HepG2 (cell line): ENCODE data around the gene MTMR3. TPM values are rescaled to one million over a fixed set of nuclear protein-coding genes. Genes with fewer than 3 reads are reported as not detected.
A peak's percentile ranks its signal among the peaks of the same experiment; 100 is the strongest.

Experiments
- GMEB1 ChIP-seq: sonication (generic); formaldehyde crosslinking; IDR thresholded peaks from 2 replicates; pipeline ENCODE4 v1.5.1; 2020; ENCODE audit warnings: missing genetic modification reagents, mild to moderate bottlenecking, borderline replicate concordance
- ISX ChIP-seq: sonication (generic); formaldehyde crosslinking; conservative IDR thresholded peaks from 2 replicates; pipeline ENCODE4 v1.5.0; 2020; ENCODE audit warnings: missing genetic modification reagents
- NR2F2 ChIP-seq: IDR thresholded peaks from 2 replicates; pipeline ENCODE4 v1.6.1; 2012; ENCODE audit warnings: low read depth, inconsistent platforms, borderline replicate concordance
- NR3C1 ChIP-seq: sonication (generic); formaldehyde crosslinking; IDR thresholded peaks from 2 replicates; pipeline ENCODE4 v1.4.0; 2020; ENCODE audit warnings: missing genetic modification reagents
- PBX2 ChIP-seq: IDR thresholded peaks from 2 replicates; pipeline ENCODE4 v1.6.1; 2016; ENCODE audit warnings: control low read depth
- SP5 ChIP-seq: IDR thresholded peaks from 2 replicates; pipeline ENCODE4 v1.6.1; 2016; ENCODE audit warnings: low read depth, borderline replicate concordance
- TCF7 ChIP-seq: sonication (generic); IDR thresholded peaks from 2 replicates; pipeline ENCODE4 v1.6.1; 2016; ENCODE audit warnings: antibody characterized with exemption, low read depth
- ZNF550 ChIP-seq: sonication (generic); formaldehyde crosslinking; IDR thresholded peaks from 2 replicates; pipeline ENCODE4 v1.4.0; 2020; ENCODE audit warnings: mild to moderate bottlenecking, missing genetic modification reagents, borderline replicate concordance
- ZNF704 ChIP-seq: sonication (generic); formaldehyde crosslinking; IDR thresholded peaks from 2 replicates; pipeline ENCODE4 v1.8.1; 2023; ENCODE audit warnings: mild to moderate bottlenecking, inconsistent platforms, moderate library complexity, missing genetic modification reagents, borderline replicate concordance
- polyA plus RNA-seq, 8 experiments: library from polyadenylated mRNA; depleted of rRNA in 3 of 8; stranded (reverse) in 7 of 8; unstranded in 1 of 8; fragments of >200 nt; fragmentation: Illumina TruSeq in 4 of 8; extraction: Trizol in 4 of 8; gene quantifications; 2 replicates each; pipeline versions ENCODE4 v1.2.1 to v1.2.3, GENCODE V29; 2011 to 2016; ENCODE audit warnings: low read depth in 4 of 8, missing spikeins in 1 of 8, mixed read lengths in 1 of 8; ENCODE audit not compliant: insufficient read depth in 1 of 8
- total RNA-seq, 5 experiments: library from RNA; depleted of rRNA; stranded (reverse); fragments of >200 nt; fragmentation: Illumina TruSeq; extraction: Trizol; gene quantifications; 2 replicates each; pipeline ENCODE4 v1.2.3, GENCODE V29; 2016; ENCODE audit warnings: low read depth in 1 of 5
- TF ChIP-seq, protein P1 (sequence below): IDR thresholded peaks from 2 replicates; pipeline ENCODE4 v1.4.0; 2020; ENCODE audit warnings: mild to moderate bottlenecking, missing genetic modification reagents
- TF ChIP-seq, protein P2 (sequence below): sonication (generic); formaldehyde crosslinking; IDR thresholded peaks from 2 replicates; pipeline ENCODE4 v1.5.1; 2020; ENCODE audit warnings: mild to moderate bottlenecking, missing genetic modification reagents, borderline replicate concordance

The MTMR3 gene
- total and polyA plus RNA-seq, 2 of the 13 experiments (the other 11 are each of a cell fraction or from before 2014, with no cell fraction given), result 12.6 to 24.8 TPM

DNA sequence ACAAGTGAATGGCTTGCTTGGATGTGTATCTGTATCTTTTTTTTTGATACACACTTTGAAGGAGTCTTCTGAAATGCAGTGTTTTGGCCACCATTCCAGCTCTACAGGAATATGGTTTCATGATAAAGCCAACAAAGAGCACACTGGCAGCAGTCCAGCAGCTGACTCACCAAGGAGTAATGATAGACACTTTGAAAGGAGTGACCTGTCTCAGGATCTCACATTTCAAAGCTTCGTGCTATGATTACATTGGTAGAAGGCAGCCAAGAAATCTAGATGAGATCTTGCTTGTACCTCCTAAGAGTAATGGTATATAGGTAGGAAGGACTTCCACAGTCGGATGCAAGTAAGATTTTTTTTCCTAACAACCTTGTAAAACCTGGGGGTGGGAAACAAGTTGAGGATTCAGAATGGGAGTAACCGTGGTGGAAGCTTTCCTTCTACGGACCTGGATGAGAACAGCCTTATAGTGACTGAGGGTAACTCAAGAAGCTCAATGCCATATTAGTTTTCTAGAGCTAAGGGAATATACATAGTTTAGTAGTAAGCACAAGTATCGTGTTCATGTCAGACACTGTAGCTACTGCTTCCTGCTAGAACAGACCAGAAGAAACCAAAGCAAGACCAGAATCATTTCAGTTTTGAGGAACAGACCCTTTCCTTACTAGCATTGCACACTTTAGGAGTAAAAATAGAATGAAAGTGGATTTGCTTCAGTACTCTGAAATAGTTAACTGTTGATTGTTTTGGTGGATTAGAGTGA, 25.0 kb downstream of the MTMR3 start (continued):
- TF ChIP-seq SP5 (no peak), TCF7 (peak; percentile 35; the same call in 1 of the 2 replicates), ZNF550 (no peak), NR2F2 (no peak), GMEB1 (CRISPR knock-in tag) (no peak), ISX (CRISPR knock-in tag) (no peak), PBX2 (CRISPR knock-in tag) (0 out of 2 replicates have a peak, but pooled peaks have one; percentile 37), NR3C1 (CRISPR knock-in tag) (no peak), ZNF704 (no peak)
- TF ChIP-seq, protein P1, sequence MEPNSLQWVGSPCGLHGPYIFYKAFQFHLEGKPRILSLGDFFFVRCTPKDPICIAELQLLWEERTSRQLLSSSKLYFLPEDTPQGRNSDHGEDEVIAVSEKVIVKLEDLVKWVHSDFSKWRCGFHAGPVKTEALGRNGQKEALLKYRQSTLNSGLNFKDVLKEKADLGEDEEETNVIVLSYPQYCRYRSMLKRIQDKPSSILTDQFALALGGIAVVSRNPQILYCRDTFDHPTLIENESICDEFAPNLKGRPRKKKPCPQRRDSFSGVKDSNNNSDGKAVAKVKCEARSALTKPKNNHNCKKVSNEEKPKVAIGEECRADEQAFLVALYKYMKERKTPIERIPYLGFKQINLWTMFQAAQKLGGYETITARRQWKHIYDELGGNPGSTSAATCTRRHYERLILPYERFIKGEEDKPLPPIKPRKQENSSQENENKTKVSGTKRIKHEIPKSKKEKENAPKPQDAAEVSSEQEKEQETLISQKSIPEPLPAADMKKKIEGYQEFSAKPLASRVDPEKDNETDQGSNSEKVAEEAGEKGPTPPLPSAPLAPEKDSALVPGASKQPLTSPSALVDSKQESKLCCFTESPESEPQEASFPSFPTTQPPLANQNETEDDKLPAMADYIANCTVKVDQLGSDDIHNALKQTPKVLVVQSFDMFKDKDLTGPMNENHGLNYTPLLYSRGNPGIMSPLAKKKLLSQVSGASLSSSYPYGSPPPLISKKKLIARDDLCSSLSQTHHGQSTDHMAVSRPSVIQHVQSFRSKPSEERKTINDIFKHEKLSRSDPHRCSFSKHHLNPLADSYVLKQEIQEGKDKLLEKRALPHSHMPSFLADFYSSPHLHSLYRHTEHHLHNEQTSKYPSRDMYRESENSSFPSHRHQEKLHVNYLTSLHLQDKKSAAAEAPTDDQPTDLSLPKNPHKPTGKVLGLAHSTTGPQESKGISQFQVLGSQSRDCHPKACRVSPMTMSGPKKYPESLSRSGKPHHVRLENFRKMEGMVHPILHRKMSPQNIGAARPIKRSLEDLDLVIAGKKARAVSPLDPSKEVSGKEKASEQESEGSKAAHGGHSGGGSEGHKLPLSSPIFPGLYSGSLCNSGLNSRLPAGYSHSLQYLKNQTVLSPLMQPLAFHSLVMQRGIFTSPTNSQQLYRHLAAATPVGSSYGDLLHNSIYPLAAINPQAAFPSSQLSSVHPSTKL (CRISPR knock-in tag), result peak; percentile 60
- TF ChIP-seq, protein P2, sequence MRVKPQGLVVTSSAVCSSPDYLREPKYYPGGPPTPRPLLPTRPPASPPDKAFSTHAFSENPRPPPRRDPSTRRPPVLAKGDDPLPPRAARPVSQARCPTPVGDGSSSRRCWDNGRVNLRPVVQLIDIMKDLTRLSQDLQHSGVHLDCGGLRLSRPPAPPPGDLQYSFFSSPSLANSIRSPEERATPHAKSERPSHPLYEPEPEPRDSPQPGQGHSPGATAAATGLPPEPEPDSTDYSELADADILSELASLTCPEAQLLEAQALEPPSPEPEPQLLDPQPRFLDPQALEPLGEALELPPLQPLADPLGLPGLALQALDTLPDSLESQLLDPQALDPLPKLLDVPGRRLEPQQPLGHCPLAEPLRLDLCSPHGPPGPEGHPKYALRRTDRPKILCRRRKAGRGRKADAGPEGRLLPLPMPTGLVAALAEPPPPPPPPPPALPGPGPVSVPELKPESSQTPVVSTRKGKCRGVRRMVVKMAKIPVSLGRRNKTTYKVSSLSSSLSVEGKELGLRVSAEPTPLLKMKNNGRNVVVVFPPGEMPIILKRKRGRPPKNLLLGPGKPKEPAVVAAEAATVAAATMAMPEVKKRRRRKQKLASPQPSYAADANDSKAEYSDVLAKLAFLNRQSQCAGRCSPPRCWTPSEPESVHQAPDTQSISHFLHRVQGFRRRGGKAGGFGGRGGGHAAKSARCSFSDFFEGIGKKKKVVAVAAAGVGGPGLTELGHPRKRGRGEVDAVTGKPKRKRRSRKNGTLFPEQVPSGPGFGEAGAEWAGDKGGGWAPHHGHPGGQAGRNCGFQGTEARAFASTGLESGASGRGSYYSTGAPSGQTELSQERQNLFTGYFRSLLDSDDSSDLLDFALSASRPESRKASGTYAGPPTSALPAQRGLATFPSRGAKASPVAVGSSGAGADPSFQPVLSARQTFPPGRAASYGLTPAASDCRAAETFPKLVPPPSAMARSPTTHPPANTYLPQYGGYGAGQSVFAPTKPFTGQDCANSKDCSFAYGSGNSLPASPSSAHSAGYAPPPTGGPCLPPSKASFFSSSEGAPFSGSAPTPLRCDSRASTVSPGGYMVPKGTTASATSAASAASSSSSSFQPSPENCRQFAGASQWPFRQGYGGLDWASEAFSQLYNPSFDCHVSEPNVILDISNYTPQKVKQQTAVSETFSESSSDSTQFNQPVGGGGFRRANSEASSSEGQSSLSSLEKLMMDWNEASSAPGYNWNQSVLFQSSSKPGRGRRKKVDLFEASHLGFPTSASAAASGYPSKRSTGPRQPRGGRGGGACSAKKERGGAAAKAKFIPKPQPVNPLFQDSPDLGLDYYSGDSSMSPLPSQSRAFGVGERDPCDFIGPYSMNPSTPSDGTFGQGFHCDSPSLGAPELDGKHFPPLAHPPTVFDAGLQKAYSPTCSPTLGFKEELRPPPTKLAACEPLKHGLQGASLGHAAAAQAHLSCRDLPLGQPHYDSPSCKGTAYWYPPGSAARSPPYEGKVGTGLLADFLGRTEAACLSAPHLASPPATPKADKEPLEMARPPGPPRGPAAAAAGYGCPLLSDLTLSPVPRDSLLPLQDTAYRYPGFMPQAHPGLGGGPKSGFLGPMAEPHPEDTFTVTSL (CRISPR knock-in tag), result no peak
